NCI-H69 (cell line): Measurements from ENCODE around the gene EPN3.
A peak's percentile ranks its signal among the peaks of the same experiment; 100 is the strongest.

Experiments
- DNase-seq: peaks from one replicate; lab custom pipeline; 2025; lab: John Stamatoyannopoulos, UW

The EPN3 gene

GRCh38 chr17:50590946-50591737, 58.6 kb downstream of the EPN3 start:
- DNase-seq: no peak

- peak; percentile 97 for DNase-seq
These were observed 60.8 kb downstream of the EPN3 start for GRCh38 chr17:50593321-50593720.
